GM12892 (cell line): ENCODE measurements around the gene CNIH3.

ENCODE experiments used
- DNase-seq: peaks from one replicate; pipeline ENCODE4 v3.0.0; 2011; ENCODE audit not compliant: insufficient read length
- FAIRE-seq: peaks from 2 replicates; lab custom pipeline; 2011; peaks lifted over from hg19 to GRCh38; lab: Jason Lieb, UNC
- POLR2A ChIP-seq: IDR thresholded peaks from 2 replicates; pipeline ENCODE4 v1.6.1; 2011; ENCODE audit warnings: low read depth, low read length, control low read depth
- POLR2AphosphoS5 ChIP-seq: IDR thresholded peaks from 2 replicates; pipeline ENCODE4 v1.6.1; 2011; ENCODE audit warnings: low read depth, low read length, control low read depth
- TAF1 ChIP-seq: IDR thresholded peaks from 2 replicates; pipeline ENCODE4 v1.6.1; 2011; ENCODE audit warnings: low read depth, mild to moderate bottlenecking, control low read depth, low read length, borderline replicate concordance

The CNIH3 gene

GRCh38 chr1:224789311-224789710 is 173.2 kb downstream of the CNIH3 start:
- DNase-seq (no peak), FAIRE-seq (no peak)
- TF ChIP-seq TAF1 = no peak
- TF ChIP-seq POLR2AphosphoS5 = no peak
- no peak for TF ChIP-seq POLR2A
